ENCODE measurements around the gene DNAJC5.

DNAJC5 gene

GRCh38 chr20:63939061-63939935 is 44.4 kb downstream of the DNAJC5 start:
- DNase-seq (ENCODE audit: low read depth), result no peak
- no peak overlapping the region for H3K4me3 ChIP-seq (ENCODE audit: low read depth, low read length)
- no peak for TF ChIP-seq CTCF (conservative IDR thresholded peaks at IDR 0.05; ENCODE audit: low read depth, low read length)

GRCh38 chr20:63940071-63940471 is 45.1 kb downstream of the DNAJC5 start:
- H3K4me3 ChIP-seq (ENCODE audit: low read depth, low read length), result no peak overlapping the region
- TF ChIP-seq CTCF (conservative IDR thresholded peaks at IDR 0.05; ENCODE audit: low read depth, low read length), result no peak

GRCh38 chr20:63940472-63941266 is 45.7 kb downstream of the DNAJC5 start:
- no peak overlapping the region for H3K4me3 ChIP-seq (ENCODE audit: low read depth, low read length)
- DNase-seq (ENCODE audit: low read depth), result no peak
- no peak for TF ChIP-seq CTCF (conservative IDR thresholded peaks at IDR 0.05; ENCODE audit: low read depth, low read length)

More at GRCh38 chr20:63940071-63940471, 45.1 kb downstream of the DNAJC5 start:
- no peak for DNase-seq (ENCODE audit: low read depth)

GRCh38 chr20:63941282-63942081 is 46.6 kb downstream of the DNAJC5 start:
- DNase-seq (ENCODE audit: low read depth), result no peak
- no peak for TF ChIP-seq CTCF (conservative IDR thresholded peaks at IDR 0.05; ENCODE audit: low read depth, low read length)
- H3K4me3 ChIP-seq (ENCODE audit: low read depth, low read length), result no peak overlapping the region

GRCh38 chr20:63942250-63942951 is 47.5 kb downstream of the DNAJC5 start:
- no peak overlapping the region for H3K4me3 ChIP-seq (ENCODE audit: low read depth, low read length)
- no peak for TF ChIP-seq CTCF (conservative IDR thresholded peaks at IDR 0.05; ENCODE audit: low read depth, low read length)
- DNase-seq (ENCODE audit: low read depth), result peak; percentile 70
